Peyer's patch (tissue), 4 donors: Measurements from ENCODE around the gene SMAD2. TPM values are rescaled to one million over a fixed set of nuclear protein-coding genes. Genes with fewer than 3 reads are reported as not detected.

ENCODE experiments used
- DNase-seq, 3 donors: peaks; one replicate each; pipeline ENCODE4 v3.0.0-alpha.2; 2017 to 2019
- H3K27ac ChIP-seq, 4 donors: fragments of 200-600 bp; sonication (generic); one replicate each; pipeline ENCODE4 v1.5.1; 2016 to 2019
- H3K27me3 ChIP-seq, 2 donors: fragments of 200-600 bp; sonication (generic); one replicate each; pipeline ENCODE4 v1.5.1; 2019
- H3K36me3 ChIP-seq, 3 donors: fragments of 200-600 bp; sonication (generic); one replicate each; pipeline ENCODE4 v1.5.1; 2016 to 2019
- H3K4me1 ChIP-seq, 4 donors: fragments of 200-600 bp; sonication (generic); one replicate each; pipeline ENCODE4 v1.5.1; 2016 to 2019
- H3K4me3 ChIP-seq, 4 donors: fragments of 200-600 bp; sonication (generic); 1 replicate in 3 of 4; 2 replicates in 1 of 4; pipeline ENCODE4 v1.5.1; 2016 to 2019; ENCODE audit warnings: mild to moderate bottlenecking in 1 of 4
- H3K9me3 ChIP-seq, 4 donors: fragments of 200-600 bp; sonication (generic); one replicate each; pipeline ENCODE4 v1.5.1; 2016 to 2019; ENCODE audit warnings: mild to moderate bottlenecking in 1 of 4
- CTCF ChIP-seq, 6 experiments: fragments of 450-650 bp in 4 of 6; fragments of 200-600 bp in 2 of 6; sonication (generic) in 1 of 6; IDR thresholded peaks; one replicate each; pipeline ENCODE4 v1.5.1; 2017 to 2019; ENCODE audit warnings: antibody characterized with exemption in 6 of 6, mild to moderate bottlenecking in 3 of 6, moderate library complexity in 1 of 6
- POLR2A ChIP-seq, 2 donors: fragments of 450-650 bp; IDR thresholded peaks; one replicate each; pipeline ENCODE4 v1.5.1; 2017; ENCODE audit warnings: antibody characterized with exemption in 2 of 2, mild to moderate bottlenecking in 2 of 2, moderate library complexity in 2 of 2
- total RNA-seq, 4 donors: library from RNA; depleted of rRNA; stranded (reverse); fragments of >200 nt; gene quantifications; one replicate each; pipeline ENCODE4 v1.1.0, GENCODE V29; 2016

Gene SMAD2
- total RNA-seq, 4 donors from 2014 or later: 26.9 to 53.6 (median 38.6) TPM

GRCh38 chr18:47975105-47975504 is 44.6 kb upstream of the SMAD2 start:
- Histone ChIP-seq H3K27me3 (no peaks in the 10 kb centered on the region), H3K4me1 (no peaks in the 10 kb centered on the region), H3K9me3 (no peaks in the 10 kb centered on the region), H3K4me3 (no peak overlapping the region), H3K36me3 (no peaks in the 10 kb centered on the region), H3K27ac (no peak overlapping the region)
- DNase-seq: no peak
- TF ChIP-seq CTCF (IDR thresholded peaks at IDR 0.05): no peak
- no peak for TF ChIP-seq POLR2A (IDR thresholded peaks at IDR 0.05)

GRCh38 chr18:47970664-47971531 is 40.4 kb upstream of the SMAD2 start:
- Histone ChIP-seq H3K27ac (no peak overlapping the region), H3K4me1 (no peaks in the 10 kb centered on the region), H3K4me3 (no peak overlapping the region), H3K27me3 (no peaks in the 10 kb centered on the region), H3K36me3 (no peaks in the 10 kb centered on the region), H3K9me3 (no peaks in the 10 kb centered on the region)
- TF ChIP-seq CTCF (IDR thresholded peaks at IDR 0.05) (no peak), POLR2A (IDR thresholded peaks at IDR 0.05) (no peak)
- DNase-seq: no peak

GRCh38 chr18:47969816-47970215 is 39.4 kb upstream of the SMAD2 start:
- Histone ChIP-seq H3K4me1 (no peaks in the 10 kb centered on the region), H3K9me3 (no peaks in the 10 kb centered on the region), H3K36me3 (no peaks in the 10 kb centered on the region), H3K27me3 (no peaks in the 10 kb centered on the region), H3K27ac (no peak overlapping the region), H3K4me3 (no peak overlapping the region)
- no peak for DNase-seq
- TF ChIP-seq POLR2A (IDR thresholded peaks at IDR 0.05) (no peak), CTCF (IDR thresholded peaks at IDR 0.05) (no peak)

GRCh38 chr18:47968721-47969120 is 38.3 kb upstream of the SMAD2 start:
- H3K36me3 ChIP-seq: no peaks in the 10 kb centered on the region
- no peak overlapping the region for H3K27ac ChIP-seq
- no peaks in the 10 kb centered on the region for H3K4me1 ChIP-seq
- H3K27me3 ChIP-seq: no peaks in the 10 kb centered on the region
- H3K9me3 ChIP-seq: no peaks in the 10 kb centered on the region
- TF ChIP-seq POLR2A (IDR thresholded peaks at IDR 0.05) (no peak), CTCF (IDR thresholded peaks at IDR 0.05) (no peak)
- H3K4me3 ChIP-seq: no peak overlapping the region
- no peak for DNase-seq

GRCh38 chr18:47968006-47968676 is 37.7 kb upstream of the SMAD2 start:
- no peak for TF ChIP-seq POLR2A (IDR thresholded peaks at IDR 0.05)
- no peak for TF ChIP-seq CTCF (IDR thresholded peaks at IDR 0.05)
- H3K27me3 ChIP-seq: no peaks in the 10 kb centered on the region
- H3K36me3 ChIP-seq: no peaks in the 10 kb centered on the region
- H3K27ac ChIP-seq: no peak overlapping the region
- H3K4me1 ChIP-seq: no peaks in the 10 kb centered on the region
- DNase-seq: no peak
- H3K4me3 ChIP-seq: no peak overlapping the region
- no peaks in the 10 kb centered on the region for H3K9me3 ChIP-seq
